ENCODE data around the gene RNF212. TPM values are rescaled to one million over a fixed set of nuclear protein-coding genes. Genes with fewer than 3 reads are reported as not detected.

RNF212 gene
- polyA plus RNA-seq, 1 donor, result 1.8 TPM

DNA sequence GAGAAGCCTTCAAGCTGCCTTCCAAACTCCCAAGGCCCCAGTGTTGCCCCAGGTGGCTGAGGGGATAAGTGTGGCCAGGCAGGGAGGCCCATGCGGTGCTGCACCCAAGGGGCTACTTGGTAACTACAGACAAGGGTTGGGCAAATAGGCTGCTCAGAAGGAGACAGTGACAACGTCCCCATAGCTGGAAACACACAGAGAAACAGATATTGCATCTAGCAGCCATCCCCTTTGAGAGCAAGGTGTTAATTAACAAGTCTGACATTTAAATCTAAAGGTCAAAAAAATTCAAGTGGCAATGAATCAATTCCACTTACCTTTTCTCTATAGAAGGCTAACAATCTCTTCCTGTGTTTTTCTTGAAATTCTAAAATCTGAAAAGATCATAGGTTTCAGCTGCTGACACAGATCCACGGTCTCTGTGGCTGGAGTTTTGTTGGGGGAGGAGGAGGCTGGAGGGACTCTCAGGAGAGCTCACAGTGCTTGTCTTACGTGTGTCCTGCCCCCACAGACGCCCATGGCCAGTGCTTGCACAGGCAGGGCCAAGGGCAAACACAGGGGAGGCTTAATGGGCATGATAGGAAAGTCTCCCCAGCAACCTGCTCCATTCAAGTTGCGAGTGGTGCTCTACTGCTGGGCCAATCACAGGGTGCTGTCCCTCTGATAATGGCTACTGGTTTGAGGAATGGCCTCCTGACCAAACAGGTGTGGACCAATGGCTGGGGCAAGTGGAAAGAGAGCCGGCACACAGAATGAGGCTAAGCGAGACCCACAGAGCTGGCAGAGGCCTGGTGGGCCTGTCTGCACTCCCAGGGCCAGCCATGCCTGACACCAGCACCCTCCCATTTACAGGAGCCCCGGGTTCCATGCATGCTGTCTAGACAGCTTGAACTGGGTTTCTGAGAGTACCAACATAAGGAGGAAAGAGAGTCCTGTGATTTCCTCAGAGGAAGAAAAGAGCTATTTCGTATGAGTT, 22.6 kb downstream of the RNF212 start:
- Histone ChIP-seq H3K4me1 (ENCODE audit: control insufficient read depth, insufficient read depth, low read length) (peaks cover under 1% of the 10 kb centered on the region), H3K4me3 (ENCODE audit: low read length) (no peak overlapping the region), H3K27me3 (ENCODE audit: control insufficient read depth, insufficient read depth, low read length) (peaks cover 4% of the 10 kb centered on the region), H3K36me3 (ENCODE audit: control insufficient read depth, insufficient read depth, low read length) (no peaks in the 10 kb centered on the region), H3K27ac (ENCODE audit: low read length) (no peak overlapping the region), H3K9me3 (ENCODE audit: control insufficient read depth, low read depth, low read length) (peaks cover 3% of the 10 kb centered on the region)
- no peak for DNase-seq
- WGBS (ENCODE audit: insufficient coverage, low lambda C conversion rate), result no CpG with 5 or more reads among the region's 10 CpGs

DNA sequence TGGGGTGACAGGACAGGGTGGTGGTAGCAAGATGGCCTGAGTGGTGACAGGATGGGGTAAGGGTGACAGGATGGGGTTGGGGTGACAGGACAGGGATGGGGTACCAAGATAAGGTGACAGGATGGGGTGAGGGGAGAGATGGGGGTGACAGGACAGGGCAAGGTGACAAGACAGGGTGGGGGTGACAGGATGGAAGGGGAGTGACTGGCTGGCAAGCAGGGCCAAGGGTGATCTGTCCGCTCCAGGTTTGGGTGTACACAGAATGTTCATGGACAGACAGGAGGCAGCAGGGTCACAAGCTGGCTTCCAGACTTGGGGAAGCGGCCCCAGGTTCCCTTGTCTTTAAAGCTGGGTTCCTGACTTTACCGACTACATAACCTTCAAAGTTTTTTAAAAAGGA, 23.3 kb downstream of the RNF212 start:
- H3K27ac ChIP-seq (ENCODE audit: low read length), result no peak overlapping the region

DNA sequence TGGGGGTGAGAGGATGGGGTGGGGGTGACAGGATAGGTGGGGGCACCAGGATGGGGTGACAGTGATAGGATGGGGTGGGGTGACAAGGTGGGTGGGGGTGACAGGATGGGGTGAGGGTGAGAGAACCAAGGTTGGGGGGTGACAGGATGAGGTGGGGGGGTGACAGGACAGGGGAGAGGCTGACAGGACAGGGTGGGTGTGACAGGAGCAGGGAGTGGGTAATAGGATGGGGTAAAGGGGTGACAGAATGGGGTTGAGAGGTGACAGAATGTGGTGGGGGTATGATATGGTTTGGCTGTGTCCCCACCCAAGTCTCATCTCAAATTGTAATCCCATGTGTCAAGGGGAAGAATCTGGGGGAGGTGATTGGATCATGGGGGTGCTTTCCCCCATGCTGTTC, 26.0 kb downstream of the RNF212 start:
- Histone ChIP-seq H3K4me1 (ENCODE audit: control insufficient read depth, insufficient read depth, low read length) (peaks cover 3% of the 10 kb centered on the region), H3K27me3 (ENCODE audit: control insufficient read depth, insufficient read depth, low read length) (peaks cover 4% of the 10 kb centered on the region), H3K4me3 (ENCODE audit: low read length) (no peak overlapping the region), H3K27ac (ENCODE audit: low read length) (no peak overlapping the region), H3K9me3 (ENCODE audit: control insufficient read depth, low read depth, low read length) (peaks cover 3% of the 10 kb centered on the region), H3K36me3 (ENCODE audit: control insufficient read depth, insufficient read depth, low read length) (no peaks in the 10 kb centered on the region)
- no peak for DNase-seq

More for the DNA sequence above, 23.3 kb downstream of the RNF212 start:
- Histone ChIP-seq H3K36me3 (ENCODE audit: control insufficient read depth, insufficient read depth, low read length) (no peaks in the 10 kb centered on the region), H3K9me3 (ENCODE audit: control insufficient read depth, low read depth, low read length) (peaks cover 3% of the 10 kb centered on the region), H3K4me1 (ENCODE audit: control insufficient read depth, insufficient read depth, low read length) (peaks cover 3% of the 10 kb centered on the region), H3K4me3 (ENCODE audit: low read length) (no peak overlapping the region), H3K27me3 (ENCODE audit: control insufficient read depth, insufficient read depth, low read length) (peaks cover 4% of the 10 kb centered on the region)
- no CpG with 5 or more reads among the region's 3 CpGs for WGBS (ENCODE audit: insufficient coverage, low lambda C conversion rate)
- no peak for DNase-seq

DNA sequence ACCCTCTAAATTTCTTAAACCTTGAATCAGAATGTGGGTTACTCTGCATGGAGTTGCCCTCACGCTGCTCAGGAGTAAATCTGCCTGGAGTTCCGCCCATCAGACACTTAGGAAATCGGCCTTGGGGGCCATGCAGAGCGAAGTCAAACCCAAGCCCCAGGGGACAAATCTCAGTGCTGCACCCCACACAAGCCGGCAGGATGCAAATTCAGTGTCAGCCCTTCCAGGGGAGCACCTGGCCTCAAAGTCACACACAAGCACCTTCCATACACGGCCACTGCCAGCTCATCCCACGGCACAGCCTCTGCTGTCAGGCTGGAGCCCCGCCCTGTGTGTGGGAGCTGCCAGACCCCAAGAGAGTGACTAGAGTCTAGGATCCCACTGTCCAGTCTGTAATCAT, 27.4 kb downstream of the RNF212 start:
- DNase-seq, result no peak
- H3K27ac ChIP-seq (ENCODE audit: low read length), result no peak overlapping the region
- H3K36me3 ChIP-seq (ENCODE audit: control insufficient read depth, insufficient read depth, low read length), result no peaks in the 10 kb centered on the region
- H3K9me3 ChIP-seq (ENCODE audit: control insufficient read depth, low read depth, low read length), result peaks cover 3% of the 10 kb centered on the region
- no CpG with 5 or more reads among the region's 8 CpGs for WGBS (ENCODE audit: insufficient coverage, low lambda C conversion rate)
- H3K4me1 ChIP-seq (ENCODE audit: control insufficient read depth, insufficient read depth, low read length), result peaks cover 3% of the 10 kb centered on the region
- H3K27me3 ChIP-seq (ENCODE audit: control insufficient read depth, insufficient read depth, low read length), result peaks cover 4% of the 10 kb centered on the region
- no peak overlapping the region for H3K4me3 ChIP-seq (ENCODE audit: low read length)

DNA sequence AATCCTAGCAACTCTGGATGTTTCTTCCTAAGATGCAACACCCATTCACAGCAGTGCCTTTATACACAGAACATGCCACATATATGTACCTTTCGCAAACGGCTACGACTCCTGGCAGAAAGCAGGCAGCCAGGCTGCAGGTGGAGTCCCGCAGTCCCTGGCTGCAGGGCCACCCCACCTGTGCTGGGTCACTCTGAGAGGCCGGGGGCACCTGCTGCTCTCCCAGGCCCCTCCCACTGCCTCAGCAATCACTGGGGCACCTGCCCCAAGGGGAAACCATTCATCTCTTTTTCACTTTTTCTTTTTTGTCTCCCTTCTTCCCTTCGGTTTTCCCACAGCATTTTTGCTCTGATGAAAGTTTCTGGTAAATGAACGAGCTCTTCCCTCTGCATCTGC, 28.0 kb downstream of the RNF212 start:
- Histone ChIP-seq H3K27ac (ENCODE audit: low read length) (no peak overlapping the region), H3K27me3 (ENCODE audit: control insufficient read depth, insufficient read depth, low read length) (peaks cover 4% of the 10 kb centered on the region), H3K36me3 (ENCODE audit: control insufficient read depth, insufficient read depth, low read length) (no peaks in the 10 kb centered on the region), H3K4me3 (ENCODE audit: low read length) (no peak overlapping the region), H3K9me3 (ENCODE audit: control insufficient read depth, low read depth, low read length) (peaks cover 3% of the 10 kb centered on the region), H3K4me1 (ENCODE audit: control insufficient read depth, insufficient read depth, low read length) (peaks cover 3% of the 10 kb centered on the region)
- no peak for DNase-seq
- WGBS (ENCODE audit: insufficient coverage, low lambda C conversion rate), result 64% methylated on average over 2 of the region's 7 CpGs

DNA sequence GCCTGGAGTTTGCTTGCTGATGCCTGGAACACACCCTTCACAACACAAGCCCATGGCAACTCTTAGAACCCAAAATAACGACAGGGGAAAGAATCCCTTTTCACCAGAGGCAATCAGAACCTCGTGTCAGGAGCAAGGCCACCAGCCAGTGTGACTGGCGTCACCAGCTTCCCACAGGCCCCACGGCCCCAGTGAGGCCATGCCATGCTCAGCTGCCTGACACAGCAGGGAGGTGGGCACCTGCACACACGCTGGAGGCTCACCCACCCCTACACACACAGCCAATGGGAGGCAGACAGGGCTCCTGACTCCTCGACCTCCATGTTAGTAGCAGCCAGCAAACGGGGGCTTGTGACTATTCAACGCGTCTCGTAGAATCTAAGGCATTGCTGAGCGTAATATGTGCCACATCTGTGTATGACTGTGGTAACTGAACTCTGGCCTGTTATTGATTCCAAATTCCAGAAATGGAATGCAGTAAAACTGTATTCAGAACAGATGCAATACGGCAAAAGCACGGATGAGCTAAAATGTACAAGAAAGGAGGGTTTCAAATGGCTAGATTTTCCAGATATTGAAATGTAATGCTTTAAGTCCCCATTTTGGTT, 28.5 kb downstream of the RNF212 start:
- no peaks in the 10 kb centered on the region for H3K36me3 ChIP-seq (ENCODE audit: control insufficient read depth, insufficient read depth, low read length)
- no peak for DNase-seq

GRCh38 chr4:1084394-1084793, 29.0 kb downstream of the RNF212 start:
- Histone ChIP-seq H3K27ac (ENCODE audit: low read length) (no peak overlapping the region), H3K4me3 (ENCODE audit: low read length) (no peak overlapping the region), H3K36me3 (ENCODE audit: control insufficient read depth, insufficient read depth, low read length) (no peaks in the 10 kb centered on the region), H3K27me3 (ENCODE audit: control insufficient read depth, insufficient read depth, low read length) (peaks cover 4% of the 10 kb centered on the region), H3K4me1 (ENCODE audit: control insufficient read depth, insufficient read depth, low read length) (peaks cover 3% of the 10 kb centered on the region), H3K9me3 (ENCODE audit: control insufficient read depth, low read depth, low read length) (peaks cover 3% of the 10 kb centered on the region)
- no CpG with 5 or more reads among the region's 7 CpGs for WGBS (ENCODE audit: insufficient coverage, low lambda C conversion rate)
- no peak for DNase-seq

More for the DNA sequence above, 28.5 kb downstream of the RNF212 start:
- H3K4me1 ChIP-seq (ENCODE audit: control insufficient read depth, insufficient read depth, low read length), result peaks cover 3% of the 10 kb centered on the region
- peaks cover 4% of the 10 kb centered on the region for H3K27me3 ChIP-seq (ENCODE audit: control insufficient read depth, insufficient read depth, low read length)
- H3K27ac ChIP-seq (ENCODE audit: low read length), result no peak overlapping the region
- H3K4me3 ChIP-seq (ENCODE audit: low read length), result no peak overlapping the region
- H3K9me3 ChIP-seq (ENCODE audit: control insufficient read depth, low read depth, low read length), result peaks cover 3% of the 10 kb centered on the region
- 75% methylated on average over 2 of the region's 13 CpGs for WGBS (ENCODE audit: insufficient coverage, low lambda C conversion rate)

DNA sequence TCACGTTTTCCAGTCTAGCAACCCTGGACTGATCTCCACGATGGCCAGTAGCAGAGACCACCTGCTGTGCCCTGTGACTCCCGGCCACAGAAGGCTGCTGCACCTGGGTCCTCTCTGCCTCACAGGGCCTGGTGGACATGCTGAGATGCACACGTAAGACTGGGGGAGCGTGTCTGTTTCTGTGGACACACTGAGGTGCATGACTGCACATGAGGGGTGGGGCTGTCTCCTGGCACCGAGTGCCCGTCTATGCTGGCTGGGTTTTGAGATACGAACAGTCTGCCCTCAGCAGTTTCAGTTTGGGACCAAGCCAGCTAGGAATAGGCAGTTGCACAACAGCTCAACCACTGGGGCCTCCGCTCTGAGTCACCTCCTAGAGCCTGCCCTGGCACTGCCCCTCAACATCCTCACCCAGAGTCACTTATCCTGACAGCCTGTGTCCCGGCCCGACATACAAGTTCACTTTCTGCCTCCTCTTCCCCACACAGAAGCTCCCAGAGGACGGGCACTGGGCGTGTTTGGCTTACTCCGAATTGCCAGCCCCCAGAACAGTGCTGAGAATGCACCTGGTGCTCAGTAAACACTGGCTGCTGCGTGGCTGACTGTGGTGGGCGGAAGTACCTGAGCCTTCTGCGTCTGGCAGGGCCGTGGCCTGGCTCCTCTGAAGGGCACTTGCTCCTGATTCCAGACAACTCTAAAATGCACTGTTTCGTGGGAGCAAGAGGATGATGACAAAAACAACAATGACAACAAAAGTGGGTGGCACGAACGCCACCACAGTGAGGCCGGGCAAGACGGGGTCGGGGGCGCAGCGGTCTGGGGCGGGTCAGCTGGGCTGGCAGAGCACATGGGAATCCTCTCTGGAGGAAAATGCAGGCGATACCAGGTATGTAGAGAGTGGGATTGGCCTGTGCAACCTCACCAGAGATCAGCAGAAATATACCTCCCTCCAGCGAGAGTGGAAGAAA, 30.9 kb downstream of the RNF212 start:
- Histone ChIP-seq H3K4me1 (ENCODE audit: control insufficient read depth, insufficient read depth, low read length) (peaks cover 3% of the 10 kb centered on the region), H3K27me3 (ENCODE audit: control insufficient read depth, insufficient read depth, low read length) (peaks cover 4% of the 10 kb centered on the region), H3K4me3 (ENCODE audit: low read length) (no peak overlapping the region), H3K27ac (ENCODE audit: low read length) (no peak overlapping the region), H3K9me3 (ENCODE audit: control insufficient read depth, low read depth, low read length) (no peaks in the 10 kb centered on the region), H3K36me3 (ENCODE audit: control insufficient read depth, insufficient read depth, low read length) (no peaks in the 10 kb centered on the region)
- WGBS (ENCODE audit: insufficient coverage, low lambda C conversion rate), result 100% methylated on average over 1 of the region's 29 CpGs
- DNase-seq, result peak in 1 of 2 donors; percentile 40

GRCh38 chr4:1081689-1082040, 31.7 kb downstream of the RNF212 start:
- Histone ChIP-seq H3K4me3 (ENCODE audit: low read length) (no peak overlapping the region), H3K4me1 (ENCODE audit: control insufficient read depth, insufficient read depth, low read length) (peaks cover 3% of the 10 kb centered on the region), H3K27ac (ENCODE audit: low read length) (no peak overlapping the region), H3K36me3 (ENCODE audit: control insufficient read depth, insufficient read depth, low read length) (no peaks in the 10 kb centered on the region), H3K9me3 (ENCODE audit: control insufficient read depth, low read depth, low read length) (no peaks in the 10 kb centered on the region), H3K27me3 (ENCODE audit: control insufficient read depth, insufficient read depth, low read length) (peaks cover 4% of the 10 kb centered on the region)
- WGBS (ENCODE audit: insufficient coverage, low lambda C conversion rate), result no CpG with 5 or more reads among the region's 8 CpGs
- no peak for DNase-seq

Measured in large intestine (tissue), 3 donors.